ENCODE measurements around the gene COX7A1.

The COX7A1 gene

DNA sequence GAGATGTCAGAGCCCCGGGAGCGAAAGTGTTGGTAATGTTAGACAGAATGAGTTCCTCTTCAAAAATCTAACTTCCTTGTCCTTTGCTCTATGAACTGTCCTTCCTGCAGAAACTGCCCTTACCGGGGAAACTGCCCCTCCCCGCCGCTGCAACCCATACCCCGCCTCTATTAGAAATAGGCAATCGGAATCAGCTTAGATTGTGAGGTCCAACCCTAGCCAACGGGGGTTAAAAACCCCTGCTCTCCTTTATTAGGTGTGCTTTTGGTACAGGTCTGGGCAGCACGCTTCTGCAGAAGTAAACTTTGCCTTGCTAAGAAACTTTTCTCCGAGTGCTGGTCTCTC is 23.9 kb downstream of the COX7A1 start:
- TF ChIP-seq, protein P1, sequence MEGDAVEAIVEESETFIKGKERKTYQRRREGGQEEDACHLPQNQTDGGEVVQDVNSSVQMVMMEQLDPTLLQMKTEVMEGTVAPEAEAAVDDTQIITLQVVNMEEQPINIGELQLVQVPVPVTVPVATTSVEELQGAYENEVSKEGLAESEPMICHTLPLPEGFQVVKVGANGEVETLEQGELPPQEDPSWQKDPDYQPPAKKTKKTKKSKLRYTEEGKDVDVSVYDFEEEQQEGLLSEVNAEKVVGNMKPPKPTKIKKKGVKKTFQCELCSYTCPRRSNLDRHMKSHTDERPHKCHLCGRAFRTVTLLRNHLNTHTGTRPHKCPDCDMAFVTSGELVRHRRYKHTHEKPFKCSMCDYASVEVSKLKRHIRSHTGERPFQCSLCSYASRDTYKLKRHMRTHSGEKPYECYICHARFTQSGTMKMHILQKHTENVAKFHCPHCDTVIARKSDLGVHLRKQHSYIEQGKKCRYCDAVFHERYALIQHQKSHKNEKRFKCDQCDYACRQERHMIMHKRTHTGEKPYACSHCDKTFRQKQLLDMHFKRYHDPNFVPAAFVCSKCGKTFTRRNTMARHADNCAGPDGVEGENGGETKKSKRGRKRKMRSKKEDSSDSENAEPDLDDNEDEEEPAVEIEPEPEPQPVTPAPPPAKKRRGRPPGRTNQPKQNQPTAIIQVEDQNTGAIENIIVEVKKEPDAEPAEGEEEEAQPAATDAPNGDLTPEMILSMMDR (conservative IDR thresholded peaks at IDR 0.05; ENCODE audit: low read length): no peak
- peak overlapping the region; percentile 59 for H3K4me3 ChIP-seq (ENCODE audit: low read length)
- no peak for DNase-seq (ENCODE audit: low read depth)

- DNase-seq (ENCODE audit: low read depth): no peak
- TF ChIP-seq, protein P1 (conservative IDR thresholded peaks at IDR 0.05; ENCODE audit: low read length): no peak
- H3K4me3 ChIP-seq (ENCODE audit: low read length): no peak overlapping the region
Observed at GRCh38 chr19:36125557-36125956, 26.7 kb downstream of the COX7A1 start.

- no peak for DNase-seq (ENCODE audit: low read depth)
- TF ChIP-seq, protein P1 (conservative IDR thresholded peaks at IDR 0.05; ENCODE audit: low read length): no peak
- no peak overlapping the region for H3K4me3 ChIP-seq (ENCODE audit: low read length)
Observed at GRCh38 chr19:36121486-36122124, 30.6 kb downstream of the COX7A1 start.

DNA sequence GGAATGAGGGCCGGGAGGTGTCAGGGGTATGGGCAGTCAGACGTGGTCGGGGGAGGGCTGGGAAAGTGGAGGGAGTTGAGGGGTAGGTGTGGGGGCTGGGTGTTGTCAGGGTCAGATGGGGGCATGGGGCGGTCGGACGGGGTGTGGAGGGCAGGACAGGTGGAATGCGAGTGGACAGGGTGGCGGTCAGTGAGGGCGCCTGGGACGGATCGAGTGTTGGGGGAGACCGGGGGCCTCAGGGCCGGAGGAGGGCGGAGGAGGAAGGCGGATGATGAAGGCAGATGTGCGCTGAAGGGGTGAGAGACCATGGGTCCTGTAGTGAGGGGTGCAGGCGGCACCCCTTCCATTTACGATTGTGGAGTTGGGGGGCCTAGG is 31.3 kb downstream of the COX7A1 start:
- no peak for DNase-seq (ENCODE audit: low read depth)
- TF ChIP-seq, protein P1 (conservative IDR thresholded peaks at IDR 0.05; ENCODE audit: low read length): no peak
- no peak overlapping the region for H3K4me3 ChIP-seq (ENCODE audit: low read length)

- TF ChIP-seq, protein P1 (conservative IDR thresholded peaks at IDR 0.05; ENCODE audit: low read length): no peak
- DNase-seq (ENCODE audit: low read depth): no peak
Observed at GRCh38 chr19:36120092-36120983, 31.9 kb downstream of the COX7A1 start.

GRCh38 chr19:36116344-36116637 is 36.0 kb downstream of the COX7A1 start:
- peak overlapping the region; percentile 82 for H3K4me3 ChIP-seq (ENCODE audit: low read length)
- TF ChIP-seq, protein P1 (conservative IDR thresholded peaks at IDR 0.05; ENCODE audit: low read length): no peak
- no peak for DNase-seq (ENCODE audit: low read depth)

More at GRCh38 chr19:36120092-36120983, 31.9 kb downstream of the COX7A1 start:
- no peak overlapping the region for H3K4me3 ChIP-seq (ENCODE audit: low read length)

Data from AG10803 (cell line).